Epithelial cell of esophagus (primary cell): ENCODE data around the gene SHOC2.

Experiments used
- DNase-seq: peaks from one replicate; pipeline ENCODE4 v3.0.0; 2010; ENCODE audit warnings: low read depth
- H3K4me3 ChIP-seq: 2 replicates; pipeline ENCODE4 v1.5.1; 2011; ENCODE audit warnings: mild to moderate bottlenecking, low read length, control low read depth
- TF ChIP-seq, protein P1 (sequence below): IDR thresholded peaks from 2 replicates; pipeline ENCODE4 v1.5.1; 2011; ENCODE audit warnings: low read depth, mild to moderate bottlenecking, low read length, control low read depth, inconsistent platforms; ENCODE audit not compliant: insufficient read depth; ENCODE audit errors: missing control alignments

The SHOC2 gene

DNA sequence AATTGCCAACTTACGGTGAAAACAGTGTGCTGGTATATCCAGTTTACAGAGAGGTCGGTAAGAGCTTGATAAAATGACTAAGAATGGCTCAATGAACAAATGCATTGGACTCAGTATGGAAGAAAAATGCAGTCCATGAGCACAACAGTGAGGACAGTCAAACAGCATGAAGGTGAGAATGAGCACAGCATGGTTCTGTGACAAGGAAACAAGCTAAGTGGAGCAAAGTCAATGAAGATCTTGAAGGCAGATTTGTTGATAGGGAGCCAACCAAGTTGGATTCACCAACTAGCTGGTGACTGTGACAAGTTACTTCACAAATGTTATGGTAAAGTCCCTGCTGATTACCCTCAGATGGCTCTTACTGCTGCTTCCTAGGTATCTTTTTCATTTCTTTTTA lies 75.9 kb downstream of the SHOC2 start:
- TF ChIP-seq, protein P1, sequence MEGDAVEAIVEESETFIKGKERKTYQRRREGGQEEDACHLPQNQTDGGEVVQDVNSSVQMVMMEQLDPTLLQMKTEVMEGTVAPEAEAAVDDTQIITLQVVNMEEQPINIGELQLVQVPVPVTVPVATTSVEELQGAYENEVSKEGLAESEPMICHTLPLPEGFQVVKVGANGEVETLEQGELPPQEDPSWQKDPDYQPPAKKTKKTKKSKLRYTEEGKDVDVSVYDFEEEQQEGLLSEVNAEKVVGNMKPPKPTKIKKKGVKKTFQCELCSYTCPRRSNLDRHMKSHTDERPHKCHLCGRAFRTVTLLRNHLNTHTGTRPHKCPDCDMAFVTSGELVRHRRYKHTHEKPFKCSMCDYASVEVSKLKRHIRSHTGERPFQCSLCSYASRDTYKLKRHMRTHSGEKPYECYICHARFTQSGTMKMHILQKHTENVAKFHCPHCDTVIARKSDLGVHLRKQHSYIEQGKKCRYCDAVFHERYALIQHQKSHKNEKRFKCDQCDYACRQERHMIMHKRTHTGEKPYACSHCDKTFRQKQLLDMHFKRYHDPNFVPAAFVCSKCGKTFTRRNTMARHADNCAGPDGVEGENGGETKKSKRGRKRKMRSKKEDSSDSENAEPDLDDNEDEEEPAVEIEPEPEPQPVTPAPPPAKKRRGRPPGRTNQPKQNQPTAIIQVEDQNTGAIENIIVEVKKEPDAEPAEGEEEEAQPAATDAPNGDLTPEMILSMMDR = no peak
- no peak for DNase-seq

DNA sequence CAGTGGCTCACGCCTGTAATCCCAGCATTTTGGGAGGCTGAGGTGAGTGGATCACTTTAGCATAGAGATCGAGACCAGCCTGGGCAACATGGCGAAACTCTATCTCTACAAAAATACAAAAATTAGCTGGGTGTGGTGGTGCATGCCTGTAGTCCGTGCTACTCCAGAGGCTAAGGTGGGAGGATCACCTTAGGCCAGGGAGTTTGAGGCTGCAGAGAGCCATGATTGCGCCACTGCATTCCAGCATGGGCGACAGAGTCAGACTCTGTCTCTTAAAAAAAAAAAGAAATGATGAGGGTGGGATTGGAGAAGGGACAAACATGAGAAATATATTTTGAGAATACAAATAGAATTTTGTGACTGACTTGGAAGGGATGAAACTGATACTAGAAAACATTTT lies 76.9 kb downstream of the SHOC2 start:
- no peak overlapping the region for H3K4me3 ChIP-seq
- TF ChIP-seq, protein P1 = no peak
- DNase-seq = no peak

More for the DNA sequence above, 75.9 kb downstream of the SHOC2 start:
- H3K4me3 ChIP-seq = no peak overlapping the region

DNA sequence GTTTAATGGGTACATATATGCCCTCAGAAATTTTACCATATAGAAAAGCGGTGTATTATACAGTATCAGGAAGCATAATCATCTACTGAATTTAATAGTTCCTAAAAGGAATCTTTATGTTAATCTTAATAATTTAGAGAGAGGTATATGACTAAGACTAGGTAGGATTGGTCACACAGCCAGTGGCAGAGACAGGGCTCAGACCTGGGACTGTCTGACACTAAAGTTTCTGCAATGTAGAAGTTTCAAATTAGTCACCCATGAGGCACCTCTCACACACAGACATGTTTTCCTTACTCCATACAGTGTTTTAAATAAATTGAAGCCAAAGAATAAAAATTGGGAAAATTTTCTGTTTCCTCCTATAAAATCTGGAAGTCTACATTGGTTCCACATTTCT lies 84.6 kb downstream of the SHOC2 start:
- no peak overlapping the region for H3K4me3 ChIP-seq
- peak; percentile 39 for DNase-seq
- TF ChIP-seq, protein P1 = no peak

DNA sequence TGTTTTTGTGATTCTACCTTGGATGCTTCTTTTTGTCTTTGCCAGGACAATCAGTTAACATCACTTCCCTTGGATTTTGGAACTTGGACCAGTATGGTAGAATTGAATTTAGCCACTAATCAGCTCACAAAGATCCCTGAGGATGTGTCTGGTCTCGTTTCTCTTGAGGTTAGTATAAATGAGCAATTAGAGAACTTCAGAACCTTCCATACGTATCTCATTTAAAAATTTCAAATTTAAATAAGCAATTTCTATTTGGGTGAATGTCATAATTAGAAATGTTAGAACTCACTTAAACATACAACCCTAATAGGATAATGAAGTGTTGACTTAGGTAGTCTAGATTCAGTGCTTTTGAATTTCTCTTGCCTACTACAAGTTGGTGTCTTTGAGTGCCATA lies 88.1 kb downstream of the SHOC2 start:
- DNase-seq = no peak
- TF ChIP-seq, protein P1 = no peak
- H3K4me3 ChIP-seq = no peak overlapping the region

DNA sequence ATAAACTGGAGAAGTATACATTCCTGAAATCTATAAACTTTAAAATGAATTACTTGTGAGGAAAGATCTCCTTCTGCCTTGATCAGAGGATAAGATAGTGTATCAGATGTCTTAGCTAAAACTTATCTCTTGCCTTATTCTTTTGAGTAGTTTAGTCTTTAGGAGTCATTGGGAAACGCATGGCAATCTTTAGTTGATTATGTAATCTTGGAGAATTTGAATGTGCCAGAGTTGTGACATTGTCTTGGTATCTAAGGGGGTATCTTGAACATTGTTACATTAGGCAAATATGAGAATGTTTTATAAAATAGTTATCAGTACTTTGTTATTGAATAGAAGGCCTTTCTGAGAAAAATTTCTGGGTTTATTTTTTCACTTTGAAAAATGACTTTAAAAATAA lies 95.8 kb downstream of the SHOC2 start:
- DNase-seq = no peak
- no peak overlapping the region for H3K4me3 ChIP-seq
- TF ChIP-seq, protein P1 = no peak

DNA sequence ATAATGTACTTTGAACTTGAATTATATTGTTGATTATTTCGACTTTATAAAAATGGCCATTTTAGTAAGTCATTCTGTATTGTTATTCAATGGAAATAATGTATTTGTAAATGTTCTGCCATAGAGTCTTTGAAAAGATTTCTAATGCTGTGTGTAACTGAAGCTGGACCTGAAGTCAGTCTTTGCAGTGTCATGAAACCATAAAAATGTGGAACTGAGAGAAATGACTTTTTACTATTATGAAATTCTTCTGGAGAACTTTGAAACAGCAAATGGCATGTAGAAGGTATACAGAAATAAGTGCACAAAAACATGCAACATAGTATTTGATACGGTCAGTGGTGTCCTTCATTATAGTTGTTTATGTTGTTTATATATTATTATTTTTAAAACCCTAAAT lies 97.7 kb downstream of the SHOC2 start:
- no peak overlapping the region for H3K4me3 ChIP-seq
- TF ChIP-seq, protein P1 = no peak
- DNase-seq = no peak

DNA sequence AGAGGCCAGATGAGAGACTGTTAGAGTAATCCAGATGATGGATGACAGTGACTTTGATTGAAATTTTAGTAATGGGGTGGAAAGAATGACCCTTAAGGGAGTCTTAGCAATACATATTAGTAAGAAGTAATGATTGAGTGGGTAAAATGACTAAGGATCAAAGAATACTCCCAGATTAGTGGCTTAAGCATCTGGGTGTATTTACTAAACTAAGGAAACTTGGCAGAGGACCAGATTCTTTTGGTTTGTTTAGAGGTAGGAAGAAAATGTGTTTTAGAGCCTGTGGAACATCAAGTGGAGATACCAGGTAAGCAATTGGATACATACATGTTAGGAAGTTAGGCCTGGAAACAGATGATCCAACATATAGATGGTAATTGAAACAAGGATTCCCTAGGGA lies 98.6 kb downstream of the SHOC2 start:
- TF ChIP-seq, protein P1 = no peak
- no peak overlapping the region for H3K4me3 ChIP-seq
- no peak for DNase-seq
